ENCODE data around the gene HMGN1.

Gene HMGN1
- total RNA-seq, result 125 to 259 (median 233) reads per million in 9 experiments

GRCh38 chr21:39348355-39349210 lies at the start of gene HMGN1:
Gene HMGN1, minus strand, starts transcription at chr21:39349088. Its CDS starts 171 bp downstream, at chr21:39348917.
- peak; percentile 82 to 86 (median 85) for DNase-seq
- ATAC-seq (replicated peaks), result peak; percentile 68
- Mint-ChIP-seq H3K27me3 (peaks cover 0 to 6% of the 10 kb centered on the region in 2 donors), H3K9me3 (no peaks in the 10 kb centered on the region), H3K36me3 (ENCODE audit: insufficient read depth) (peaks cover 55% of the 10 kb centered on the region), H3K4me1 (ENCODE audit: low read depth in 2 of 2) (peaks cover 29% of the 10 kb centered on the region in 2 donors), H3K4me3 (peak within 1 kb of the TSS; percentile 89 to 91), H3K27ac (peak within 1 kb of the TSS; percentile 93 to 97)

GRCh38 chr21:39397646-39398385 lies 48.9 kb upstream of the HMGN1 start:
- no peaks in the 10 kb centered on the region for H3K9me3 Mint-ChIP-seq
- no peak overlapping the region for H3K27ac Mint-ChIP-seq
- H3K27me3 Mint-ChIP-seq, result no peaks in the 10 kb centered on the region
- no peaks in the 10 kb centered on the region for H3K4me1 Mint-ChIP-seq (ENCODE audit: low read depth in 2 of 2)
- no peak overlapping the region for H3K4me3 Mint-ChIP-seq
- DNase-seq, result no peak
- H3K36me3 Mint-ChIP-seq (ENCODE audit: insufficient read depth), result peaks cover 34% of the 10 kb centered on the region
- no peak for ATAC-seq (replicated peaks)

- peaks cover 63% of the 10 kb centered on the region for H3K36me3 Mint-ChIP-seq (ENCODE audit: insufficient read depth)
- no peaks in the 10 kb centered on the region for H3K9me3 Mint-ChIP-seq
- DNase-seq (no peak), ATAC-seq (replicated peaks) (no peak)
- H3K27ac Mint-ChIP-seq, result no peak overlapping the region
- no peaks in the 10 kb centered on the region for H3K27me3 Mint-ChIP-seq
- H3K4me1 Mint-ChIP-seq (ENCODE audit: low read depth in 2 of 2), result peaks cover 11 to 16% of the 10 kb centered on the region in 2 donors
- H3K4me3 Mint-ChIP-seq, result no peak overlapping the region
These were observed 44.1 kb upstream of the HMGN1 start for GRCh38 chr21:39392981-39393380.

- peaks cover 11 to 20% of the 10 kb centered on the region in 2 donors for H3K4me1 Mint-ChIP-seq (ENCODE audit: low read depth in 2 of 2)
- H3K27me3 Mint-ChIP-seq, result no peaks in the 10 kb centered on the region
- no peak for DNase-seq
- H3K9me3 Mint-ChIP-seq, result no peaks in the 10 kb centered on the region
- ATAC-seq (replicated peaks), result no peak
- H3K36me3 Mint-ChIP-seq (ENCODE audit: insufficient read depth), result peaks cover 56% of the 10 kb centered on the region
- no peak overlapping the region for H3K4me3 Mint-ChIP-seq
- H3K27ac Mint-ChIP-seq, result no peak overlapping the region
These were observed 41.4 kb upstream of the HMGN1 start for GRCh38 chr21:39390212-39390765.

GRCh38 chr21:39388811-39389155 lies 39.9 kb upstream of the HMGN1 start:
- no peaks in the 10 kb centered on the region for H3K9me3 Mint-ChIP-seq
- peak overlapping the region; percentile 89 to 91 for H3K4me3 Mint-ChIP-seq
- H3K4me1 Mint-ChIP-seq (ENCODE audit: low read depth in 2 of 2), result peaks cover 11 to 25% of the 10 kb centered on the region in 2 donors
- no peak for ATAC-seq (replicated peaks)
- peaks cover 50% of the 10 kb centered on the region for H3K36me3 Mint-ChIP-seq (ENCODE audit: insufficient read depth)
- no peaks in the 10 kb centered on the region for H3K27me3 Mint-ChIP-seq
- peak overlapping the region; percentile 86 to 91 for H3K27ac Mint-ChIP-seq
- no peak for DNase-seq

- H3K4me3 Mint-ChIP-seq, result peak overlapping the region; percentile 89 to 91
- DNase-seq (peak; percentile 86 to 89 (median 87)), ATAC-seq (replicated peaks) (peak; percentile 77)
- H3K27ac Mint-ChIP-seq, result peak overlapping the region; percentile 86 to 91
- no peaks in the 10 kb centered on the region for H3K9me3 Mint-ChIP-seq
- peaks cover 44% of the 10 kb centered on the region for H3K36me3 Mint-ChIP-seq (ENCODE audit: insufficient read depth)
- H3K4me1 Mint-ChIP-seq (ENCODE audit: low read depth in 2 of 2), result peaks cover 11 to 25% of the 10 kb centered on the region in 2 donors
- no peaks in the 10 kb centered on the region for H3K27me3 Mint-ChIP-seq
These were observed 39.3 kb upstream of the HMGN1 start for GRCh38 chr21:39388038-39388810.

- Mint-ChIP-seq H3K4me1 (ENCODE audit: low read depth in 2 of 2) (peaks cover 11 to 25% of the 10 kb centered on the region in 2 donors), H3K9me3 (no peaks in the 10 kb centered on the region), H3K27me3 (no peaks in the 10 kb centered on the region), H3K27ac (peak overlapping the region; percentile 86 to 91), H3K36me3 (ENCODE audit: insufficient read depth) (peaks cover 38% of the 10 kb centered on the region), H3K4me3 (peak overlapping the region; percentile 89 to 91)
- DNase-seq (peak; percentile 83 to 88 (median 88)), ATAC-seq (replicated peaks) (peak; percentile 49)
These were observed 38.7 kb upstream of the HMGN1 start for GRCh38 chr21:39387461-39388037.

- Mint-ChIP-seq H3K27ac (no peak overlapping the region), H3K27me3 (no peaks in the 10 kb centered on the region), H3K9me3 (no peaks in the 10 kb centered on the region), H3K36me3 (ENCODE audit: insufficient read depth) (peaks cover 32% of the 10 kb centered on the region), H3K4me3 (peak overlapping the region; percentile 89 to 91), H3K4me1 (ENCODE audit: low read depth in 2 of 2) (peaks cover 16 to 27% of the 10 kb centered on the region in 2 donors)
- ATAC-seq (replicated peaks) (no peak), DNase-seq (no peak)
These were observed 38.0 kb upstream of the HMGN1 start for GRCh38 chr21:39386899-39387298.

GRCh38 chr21:39386194-39386593 lies 37.3 kb upstream of the HMGN1 start:
- Mint-ChIP-seq H3K27me3 (no peaks in the 10 kb centered on the region), H3K4me3 (peak overlapping the region in 1 of 2 donors; percentile 61), H3K4me1 (ENCODE audit: low read depth in 2 of 2) (peaks cover 20 to 27% of the 10 kb centered on the region in 2 donors), H3K27ac (no peak overlapping the region), H3K9me3 (no peaks in the 10 kb centered on the region), H3K36me3 (ENCODE audit: insufficient read depth) (peaks cover 27% of the 10 kb centered on the region)
- DNase-seq (no peak), ATAC-seq (replicated peaks) (no peak)

- no peaks in the 10 kb centered on the region for H3K9me3 Mint-ChIP-seq
- peaks cover 24 to 32% of the 10 kb centered on the region in 2 donors for H3K4me1 Mint-ChIP-seq (ENCODE audit: low read depth in 2 of 2)
- H3K27ac Mint-ChIP-seq, result no peak overlapping the region
- DNase-seq (peak; percentile 18 to 63 (median 54)), ATAC-seq (replicated peaks) (peak; percentile 62)
- H3K36me3 Mint-ChIP-seq (ENCODE audit: insufficient read depth), result peaks cover 27% of the 10 kb centered on the region
- H3K4me3 Mint-ChIP-seq, result peak overlapping the region; percentile 38 to 61
- no peaks in the 10 kb centered on the region for H3K27me3 Mint-ChIP-seq
These were observed 36.6 kb upstream of the HMGN1 start for GRCh38 chr21:39385299-39386145.

GRCh38 chr21:39384674-39385298 lies 35.9 kb upstream of the HMGN1 start:
- DNase-seq (no peak), ATAC-seq (replicated peaks) (no peak)
- no peaks in the 10 kb centered on the region for H3K27me3 Mint-ChIP-seq
- no peak overlapping the region for H3K27ac Mint-ChIP-seq
- H3K4me1 Mint-ChIP-seq (ENCODE audit: low read depth in 2 of 2), result peaks cover 24 to 33% of the 10 kb centered on the region in 2 donors
- H3K4me3 Mint-ChIP-seq, result peak overlapping the region; percentile 38 to 61
- no peaks in the 10 kb centered on the region for H3K9me3 Mint-ChIP-seq
- H3K36me3 Mint-ChIP-seq (ENCODE audit: insufficient read depth), result peaks cover 28% of the 10 kb centered on the region

All from effector memory CD8-positive, alpha-beta T cell (primary cell).